Stimulated activated memory B cell treated with anti-CD40 and anti-IgM and Interleukin-4, amounts not matched to agents 10 μg/mL and 1 μg/mL and 100 μg/mL, for 72 hours (primary cell): ENCODE data around the gene AVP.
A peak's percentile ranks its signal among the peaks of the same experiment; 100 is the strongest.
"Not testable (repeated sequence)": the region's sequence is repeated elsewhere in the genome, so short reads cannot be mapped to it uniquely, and the experiment has no call there.

Experiments used
- ATAC-seq: fragments of 150-1000 bp; cut with Tn5 transposase; 2 replicates; pipeline ENCODE4 v1.10.0; 2021
- H3K27ac Mint-ChIP-seq: one replicate; pipeline ENCODE4 v1.8.0; 2022; ENCODE audit warnings: mild to moderate bottlenecking, mixed read lengths
- H3K27me3 Mint-ChIP-seq: one replicate; pipeline ENCODE4 v1.8.0; 2022; ENCODE audit warnings: mixed read lengths
- H3K36me3 Mint-ChIP-seq: one replicate; pipeline ENCODE4 v1.8.0; 2022; ENCODE audit warnings: mixed read lengths
- H3K4me1 Mint-ChIP-seq: one replicate; pipeline ENCODE4 v1.8.0; 2022; ENCODE audit warnings: mixed read lengths
- H3K4me3 Mint-ChIP-seq: one replicate; pipeline ENCODE4 v1.8.0; 2022; ENCODE audit warnings: mild to moderate bottlenecking, moderate library complexity, mixed read lengths
- H3K9me3 Mint-ChIP-seq: one replicate; pipeline ENCODE4 v1.8.0; 2022; ENCODE audit warnings: mixed read lengths

Gene AVP

DNA sequence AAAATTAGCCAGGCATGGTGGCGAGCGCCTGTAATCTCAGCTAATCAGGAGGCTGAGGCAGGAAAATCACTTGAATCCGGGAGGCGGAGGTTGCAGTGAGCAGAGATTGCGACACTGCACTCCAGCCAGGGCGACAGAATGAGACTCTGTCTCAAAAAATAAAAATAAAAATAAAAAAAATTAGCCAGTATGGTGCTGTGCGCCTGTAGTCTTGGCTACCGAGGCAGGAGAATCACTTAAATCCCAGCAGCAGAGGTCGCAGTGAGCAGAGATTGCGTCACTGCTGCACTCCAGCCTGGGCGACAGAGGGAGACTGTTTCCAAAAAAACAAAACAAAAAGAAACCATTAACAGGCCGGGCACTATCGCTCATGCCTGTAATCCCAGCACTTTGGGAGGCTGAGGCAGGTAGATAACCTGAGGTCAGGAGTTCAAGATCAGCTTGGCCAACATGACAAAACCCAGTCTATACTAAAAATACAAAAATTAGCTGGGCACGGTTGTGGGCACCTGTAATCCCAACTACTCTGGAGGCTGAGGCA, 33.4 kb upstream of the AVP start:
- H3K27me3 Mint-ChIP-seq, H3K27ac Mint-ChIP-seq, H3K9me3 Mint-ChIP-seq, H3K4me3 Mint-ChIP-seq, ATAC-seq: not testable (repeated sequence)
- peaks cover 51% of the 10 kb centered on the region for H3K36me3 Mint-ChIP-seq
- H3K4me1 Mint-ChIP-seq, result peaks cover 16% of the 10 kb centered on the region

DNA sequence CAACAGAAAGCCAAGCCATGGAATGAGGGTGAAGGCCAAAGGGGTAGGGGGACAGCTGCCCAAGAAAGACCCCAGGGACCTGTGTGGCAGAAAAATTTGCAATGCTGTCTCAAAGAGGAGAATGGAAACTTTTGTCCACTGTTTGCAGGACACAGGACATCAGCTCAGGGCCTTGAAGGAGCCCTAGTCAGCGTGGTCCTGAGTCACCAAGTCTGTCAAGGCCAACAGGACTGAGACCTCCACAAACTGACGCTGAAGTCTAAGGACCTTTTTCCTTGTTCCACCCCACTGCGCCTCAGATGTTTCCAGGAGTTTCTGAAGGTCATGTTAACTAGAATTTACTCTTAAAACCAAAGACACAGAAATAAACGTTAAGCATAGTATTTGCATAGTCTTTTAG, 31.8 kb upstream of the AVP start:
- no peak for ATAC-seq
- H3K36me3 Mint-ChIP-seq, result peaks cover 50% of the 10 kb centered on the region
- no peaks in the 10 kb centered on the region for H3K27me3 Mint-ChIP-seq
- peaks cover 16% of the 10 kb centered on the region for H3K4me1 Mint-ChIP-seq
- H3K27ac Mint-ChIP-seq, result no peak overlapping the region
- H3K9me3 Mint-ChIP-seq, result no peaks in the 10 kb centered on the region
- H3K4me3 Mint-ChIP-seq, result no peak overlapping the region

DNA sequence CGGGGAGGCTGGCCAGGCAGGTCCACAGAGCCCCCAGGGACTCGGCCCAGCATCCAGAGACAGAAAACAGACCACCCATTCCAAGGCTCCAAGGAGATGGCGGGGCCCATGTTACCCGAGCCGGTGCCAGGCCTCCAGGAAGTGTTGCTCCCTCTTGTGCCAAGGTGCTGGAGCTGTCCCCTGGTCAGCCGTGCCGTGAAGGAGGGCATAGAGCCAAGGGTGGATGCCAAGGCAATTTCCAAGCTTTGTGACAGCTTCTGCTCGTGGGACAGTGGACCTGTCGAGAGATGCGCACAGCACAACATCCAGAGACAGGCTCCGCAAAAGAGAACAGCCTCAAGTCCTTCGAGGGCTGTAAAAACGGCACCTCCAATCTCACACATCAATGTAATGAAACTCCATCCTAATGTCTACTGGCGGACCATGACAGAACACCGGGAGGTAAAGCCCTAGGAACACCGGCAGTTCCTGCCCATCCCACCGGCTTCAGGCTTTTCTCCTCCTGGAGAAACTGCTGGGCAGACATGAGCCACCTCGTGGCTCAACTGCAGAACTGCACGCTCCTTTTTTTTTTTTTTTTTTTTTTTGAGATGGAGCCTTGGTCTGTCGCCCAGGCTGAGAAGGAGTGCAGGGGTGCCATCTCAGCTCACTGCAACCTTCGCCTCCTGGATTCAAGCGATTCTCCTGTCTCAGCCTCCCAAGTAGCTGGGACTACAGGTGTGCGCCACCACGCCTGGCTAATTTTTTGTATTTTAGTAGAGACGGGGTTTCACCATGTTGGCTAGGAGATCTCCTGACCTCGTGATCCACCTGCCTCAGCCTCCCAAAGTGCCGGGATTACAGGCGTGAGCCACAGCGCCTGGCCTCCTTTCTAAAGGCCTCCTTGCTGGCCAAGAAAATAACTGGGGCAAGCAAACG, 30.9 kb upstream of the AVP start:
- H3K27me3 Mint-ChIP-seq, result no peaks in the 10 kb centered on the region
- H3K4me3 Mint-ChIP-seq, result no peak overlapping the region
- H3K9me3 Mint-ChIP-seq, result no peaks in the 10 kb centered on the region
- H3K27ac Mint-ChIP-seq, result no peak overlapping the region
- no peak for ATAC-seq
- peaks cover 50% of the 10 kb centered on the region for H3K36me3 Mint-ChIP-seq
- H3K4me1 Mint-ChIP-seq, result peaks cover 16% of the 10 kb centered on the region

DNA sequence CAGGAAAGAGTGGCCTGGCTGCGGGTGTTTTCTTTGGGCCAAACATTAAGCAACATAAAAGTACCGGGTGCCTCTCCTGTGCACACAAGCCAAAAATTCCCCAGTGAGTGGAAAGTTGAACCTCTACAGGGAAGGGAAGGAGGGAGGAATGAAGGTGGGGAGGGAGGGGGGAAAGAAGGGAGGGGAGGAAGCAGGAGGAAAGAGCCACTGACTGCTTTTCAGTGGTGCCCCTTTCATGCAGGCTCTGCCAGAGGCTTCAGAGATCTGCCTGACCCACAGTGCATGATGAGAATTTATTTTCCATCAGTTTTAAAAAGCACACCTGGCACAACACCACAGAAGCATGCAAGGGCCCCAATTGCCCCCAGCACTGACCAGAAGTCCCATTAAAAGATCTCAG, 27.5 kb upstream of the AVP start:
- no peaks in the 10 kb centered on the region for H3K9me3 Mint-ChIP-seq
- no peaks in the 10 kb centered on the region for H3K27me3 Mint-ChIP-seq
- H3K27ac Mint-ChIP-seq, result no peak overlapping the region
- peaks cover 51% of the 10 kb centered on the region for H3K36me3 Mint-ChIP-seq
- peaks cover 16% of the 10 kb centered on the region for H3K4me1 Mint-ChIP-seq
- ATAC-seq, result no peak
- H3K4me3 Mint-ChIP-seq, result no peak overlapping the region

DNA sequence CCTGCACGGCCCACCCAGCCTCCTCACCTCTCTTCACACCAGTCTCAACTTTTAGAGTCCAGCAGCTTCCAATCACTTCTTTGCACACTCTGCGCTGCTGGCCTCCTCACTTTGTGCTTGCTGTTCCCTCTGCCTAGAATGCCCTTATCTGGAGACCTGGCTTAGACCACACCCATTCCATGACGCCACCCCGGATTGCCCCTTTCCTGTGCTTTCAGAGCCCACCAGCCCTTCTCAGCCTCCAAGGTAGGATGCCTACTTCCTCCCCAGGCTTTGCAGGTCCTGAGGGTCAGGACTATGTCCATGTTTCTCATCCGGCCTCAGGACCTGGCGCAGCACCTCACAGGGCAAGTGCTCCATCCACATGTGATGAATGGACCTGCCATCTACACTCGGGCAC, 27.0 kb upstream of the AVP start:
- Mint-ChIP-seq H3K36me3 (peaks cover 54% of the 10 kb centered on the region), H3K9me3 (no peaks in the 10 kb centered on the region), H3K27ac (no peak overlapping the region), H3K27me3 (no peaks in the 10 kb centered on the region), H3K4me3 (no peak overlapping the region), H3K4me1 (peaks cover 16% of the 10 kb centered on the region)
- no peak for ATAC-seq

DNA sequence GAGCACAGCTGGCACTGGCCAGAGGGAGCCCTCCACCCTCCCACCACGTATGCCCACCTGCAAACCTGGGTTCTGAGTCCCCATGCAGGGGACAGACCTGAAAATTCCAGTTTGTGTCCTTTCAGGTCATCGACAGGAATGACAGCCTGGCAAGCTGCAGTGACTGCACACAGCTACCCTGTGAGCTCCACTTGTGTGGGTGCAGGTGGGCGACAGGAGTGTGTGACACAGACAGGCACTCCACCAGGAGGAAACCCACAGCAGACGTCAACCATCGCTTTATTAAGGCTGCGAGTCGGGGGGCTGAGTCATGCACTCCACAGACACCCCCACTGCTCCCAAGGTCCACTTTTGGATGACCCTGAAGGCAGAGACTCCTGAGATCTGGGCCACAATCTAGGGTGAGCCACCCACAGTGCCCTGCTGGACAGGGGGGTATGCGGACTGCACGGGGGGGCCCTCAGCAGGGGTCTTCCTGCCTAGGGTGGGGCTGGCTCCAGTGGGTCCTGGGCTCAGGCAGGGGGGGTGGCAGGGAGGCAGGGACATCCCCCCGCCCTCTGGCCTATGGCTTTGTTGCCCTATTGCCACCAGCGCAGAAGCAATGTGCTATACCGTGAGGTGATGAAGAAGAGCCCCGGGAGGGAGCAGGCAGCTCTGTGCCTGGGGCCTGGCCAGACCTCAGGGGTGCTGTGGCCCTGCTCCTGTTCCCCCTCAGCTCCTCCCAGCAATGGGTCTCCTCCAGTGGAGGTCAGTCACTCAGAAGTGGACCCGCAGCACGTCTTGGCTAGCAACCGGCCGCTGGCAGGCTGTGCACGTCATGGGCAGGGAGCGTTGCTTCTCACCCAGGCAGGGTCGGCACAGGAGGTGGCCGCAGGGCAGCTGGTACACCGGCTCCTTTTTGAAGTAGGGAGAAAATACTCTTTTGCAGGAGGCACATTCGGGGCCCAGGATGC, 25.1 kb upstream of the AVP start:
- H3K36me3 Mint-ChIP-seq, result peaks cover 49% of the 10 kb centered on the region
- peaks cover 4% of the 10 kb centered on the region for H3K4me1 Mint-ChIP-seq
- no peak overlapping the region for H3K27ac Mint-ChIP-seq
- H3K9me3 Mint-ChIP-seq, result no peaks in the 10 kb centered on the region
- ATAC-seq, result no peak
- no peaks in the 10 kb centered on the region for H3K27me3 Mint-ChIP-seq
- H3K4me3 Mint-ChIP-seq, result no peak overlapping the region

DNA sequence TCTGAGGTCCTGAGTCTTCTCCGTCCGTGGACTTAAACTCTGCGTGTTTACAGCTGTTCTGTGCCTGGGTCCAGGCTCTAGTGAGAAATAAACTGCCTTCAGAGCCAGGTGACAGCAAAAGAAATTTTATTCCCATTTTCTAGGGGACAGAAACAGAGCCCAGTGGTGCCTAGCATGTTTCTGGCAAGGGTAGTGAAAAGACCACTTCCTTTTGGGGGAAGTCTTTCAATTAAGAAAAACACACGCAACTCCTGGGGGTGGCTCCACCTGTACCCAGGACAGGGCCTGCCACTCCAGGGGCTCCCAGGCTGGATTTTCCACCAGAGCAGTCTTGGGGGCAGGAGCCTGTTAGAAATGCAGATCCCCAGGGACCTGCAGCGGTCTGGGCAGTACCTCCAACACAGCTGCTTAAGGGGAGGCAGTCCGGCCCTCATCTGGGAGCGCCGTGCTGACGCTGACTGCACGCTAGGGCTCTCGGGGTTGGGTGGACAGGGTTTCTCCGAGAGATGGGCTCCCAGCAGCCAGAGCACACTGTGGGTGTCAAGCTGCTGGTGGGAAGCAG, 23.0 kb upstream of the AVP start:
- no peaks in the 10 kb centered on the region for H3K27me3 Mint-ChIP-seq
- H3K4me1 Mint-ChIP-seq, result peaks cover 6% of the 10 kb centered on the region
- H3K9me3 Mint-ChIP-seq, result no peaks in the 10 kb centered on the region
- no peak overlapping the region for H3K4me3 Mint-ChIP-seq
- H3K27ac Mint-ChIP-seq, result no peak overlapping the region
- H3K36me3 Mint-ChIP-seq, result peaks cover 32% of the 10 kb centered on the region
- no peak for ATAC-seq

DNA sequence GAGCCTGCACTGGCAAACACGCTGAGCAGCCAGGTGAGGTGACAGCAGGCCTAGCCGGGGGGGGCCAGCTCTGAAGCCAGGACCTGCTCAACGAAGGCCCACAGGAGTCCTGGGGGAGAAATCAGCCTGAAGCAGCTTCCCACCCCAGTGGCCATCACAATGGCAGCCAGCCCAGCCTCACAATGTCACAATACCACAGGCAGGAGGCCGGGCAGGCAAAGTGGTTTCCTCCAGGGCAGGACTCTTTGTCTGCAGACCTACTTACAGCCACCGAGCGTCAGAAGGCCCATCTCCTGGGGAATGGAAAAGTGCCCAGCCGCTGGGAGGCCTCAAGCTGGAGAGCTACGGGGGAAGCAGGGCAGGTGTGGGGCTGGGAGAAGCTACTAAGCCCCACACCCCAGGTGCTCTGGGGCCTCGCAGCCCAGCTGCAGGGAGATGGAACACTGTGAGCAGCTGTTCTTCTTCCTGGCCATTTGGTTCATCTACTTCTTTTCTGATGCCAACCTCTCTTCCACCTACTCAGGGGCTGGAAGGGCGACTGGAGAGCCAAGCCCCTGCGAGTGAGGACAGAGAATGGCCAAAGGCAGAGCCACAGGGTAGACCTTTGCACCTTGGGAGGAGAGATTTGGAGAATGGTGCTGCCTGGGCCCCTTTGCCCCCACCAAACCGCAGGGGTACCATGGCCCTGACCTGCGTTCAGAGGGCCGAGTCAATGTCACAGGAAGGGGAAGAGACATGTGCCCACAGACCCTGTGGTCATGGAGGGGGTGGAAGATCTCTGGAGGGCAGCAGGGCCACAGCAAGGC, 22.3 kb upstream of the AVP start:
- Mint-ChIP-seq H3K9me3 (no peaks in the 10 kb centered on the region), H3K4me3 (no peak overlapping the region), H3K27ac (no peak overlapping the region), H3K27me3 (no peaks in the 10 kb centered on the region), H3K4me1 (peaks cover 12% of the 10 kb centered on the region), H3K36me3 (peaks cover 26% of the 10 kb centered on the region)
- ATAC-seq, result no peak

DNA sequence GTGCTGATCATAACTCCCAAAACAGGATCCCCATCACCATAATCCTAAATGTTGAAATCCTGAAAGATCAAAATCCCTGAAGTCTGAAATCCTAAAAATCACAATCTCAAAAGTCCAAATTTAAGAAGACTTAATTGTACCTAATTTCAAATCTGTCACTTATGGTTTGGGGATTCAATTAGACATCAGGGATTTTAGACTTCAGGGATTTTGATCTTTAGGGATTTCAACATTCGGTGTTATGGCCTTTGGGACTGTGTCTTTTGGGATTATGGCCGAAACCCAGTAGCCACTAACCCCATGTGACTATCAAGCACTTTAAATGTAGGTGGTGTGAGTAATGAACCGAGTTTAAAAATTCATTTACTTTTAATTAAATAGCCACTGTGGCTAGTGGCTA, 21.7 kb upstream of the AVP start:
- Mint-ChIP-seq H3K9me3 (no peaks in the 10 kb centered on the region), H3K4me3 (no peak overlapping the region), H3K27me3 (no peaks in the 10 kb centered on the region), H3K4me1 (peaks cover 16% of the 10 kb centered on the region), H3K27ac (no peak overlapping the region), H3K36me3 (peaks cover 19% of the 10 kb centered on the region)
- no peak for ATAC-seq

DNA sequence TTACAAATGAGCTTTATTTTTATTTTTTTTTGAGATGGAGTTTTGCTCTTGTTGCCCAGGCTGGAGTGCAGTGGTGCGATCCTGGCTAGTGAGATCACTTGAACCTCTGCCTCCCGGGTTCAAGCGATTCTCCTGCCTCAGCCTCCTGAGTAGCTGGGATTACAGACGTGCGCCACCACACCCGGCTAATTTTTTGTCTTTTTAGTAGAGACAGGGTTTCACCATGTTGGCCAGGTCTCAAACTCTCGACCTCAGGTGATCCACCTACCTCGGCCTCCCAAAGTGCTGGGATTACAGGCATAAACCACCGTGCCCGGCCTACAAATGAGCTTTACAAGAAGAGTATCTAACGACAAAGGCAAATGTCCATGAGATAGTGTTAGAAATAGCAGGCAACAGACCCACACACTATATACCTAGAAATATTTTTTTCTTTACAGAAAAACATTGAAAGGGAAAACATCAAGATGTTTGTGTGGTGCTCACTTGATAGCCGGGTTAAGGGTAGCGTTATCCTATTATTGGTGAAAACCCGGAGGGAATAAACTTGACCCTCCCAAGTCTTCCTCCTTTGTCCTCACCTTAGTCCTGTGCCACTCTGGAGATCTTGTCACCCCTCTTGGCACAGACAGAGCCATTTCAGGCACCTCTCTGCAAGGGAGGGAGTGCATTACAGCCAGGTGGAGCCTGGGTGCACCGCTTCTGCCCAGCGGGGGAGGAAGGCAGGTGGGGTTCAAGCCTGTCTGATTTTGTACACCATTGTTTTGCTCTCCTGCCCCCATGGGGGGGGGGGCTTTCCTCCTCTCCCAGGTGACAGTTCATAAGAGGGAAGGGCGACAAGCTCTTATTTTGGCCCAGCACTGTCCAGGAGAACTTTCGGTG, 21.0 kb upstream of the AVP start:
- no peaks in the 10 kb centered on the region for H3K9me3 Mint-ChIP-seq
- H3K27ac Mint-ChIP-seq, result no peak overlapping the region
- H3K27me3 Mint-ChIP-seq, result no peaks in the 10 kb centered on the region
- H3K36me3 Mint-ChIP-seq, result peaks cover 13% of the 10 kb centered on the region
- ATAC-seq, result no peak
- peaks cover 16% of the 10 kb centered on the region for H3K4me1 Mint-ChIP-seq
- no peak overlapping the region for H3K4me3 Mint-ChIP-seq

DNA sequence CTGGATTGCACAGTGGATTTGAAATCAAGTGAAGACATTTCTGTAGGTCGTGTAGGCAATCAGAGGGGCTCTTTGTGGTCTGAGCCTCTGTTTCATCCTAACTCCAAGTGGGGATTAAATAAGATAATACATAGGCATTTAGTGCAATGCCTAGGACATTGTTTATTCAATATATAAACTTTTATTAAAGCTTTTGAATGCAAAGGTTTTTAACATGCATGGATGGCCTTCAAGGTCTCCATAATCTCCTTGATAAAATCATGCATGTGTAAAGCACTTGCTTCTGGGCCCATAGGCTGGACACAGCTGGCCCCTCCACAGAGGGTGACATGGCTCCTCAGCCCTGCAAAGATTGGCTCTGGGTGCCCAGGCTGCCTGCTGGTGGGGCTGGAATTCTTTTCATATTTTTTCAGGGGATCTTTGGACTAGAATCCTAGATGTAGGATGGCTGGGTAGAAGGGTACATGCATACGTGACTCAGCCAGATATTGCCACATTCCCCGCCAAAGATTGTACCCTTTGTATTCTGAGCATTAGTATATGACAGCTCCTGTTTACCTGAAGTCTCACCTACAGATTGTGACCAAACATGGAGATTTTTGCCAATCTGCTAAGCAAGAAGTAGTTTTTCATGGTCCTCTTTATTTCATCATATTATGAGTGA, 19.0 kb upstream of the AVP start:
- H3K27me3 Mint-ChIP-seq, result no peaks in the 10 kb centered on the region
- peaks cover 16% of the 10 kb centered on the region for H3K4me1 Mint-ChIP-seq
- no peak overlapping the region for H3K4me3 Mint-ChIP-seq
- no peak overlapping the region for H3K27ac Mint-ChIP-seq
- no peak for ATAC-seq
- no peaks in the 10 kb centered on the region for H3K9me3 Mint-ChIP-seq
- H3K36me3 Mint-ChIP-seq, result peaks cover 7% of the 10 kb centered on the region

DNA sequence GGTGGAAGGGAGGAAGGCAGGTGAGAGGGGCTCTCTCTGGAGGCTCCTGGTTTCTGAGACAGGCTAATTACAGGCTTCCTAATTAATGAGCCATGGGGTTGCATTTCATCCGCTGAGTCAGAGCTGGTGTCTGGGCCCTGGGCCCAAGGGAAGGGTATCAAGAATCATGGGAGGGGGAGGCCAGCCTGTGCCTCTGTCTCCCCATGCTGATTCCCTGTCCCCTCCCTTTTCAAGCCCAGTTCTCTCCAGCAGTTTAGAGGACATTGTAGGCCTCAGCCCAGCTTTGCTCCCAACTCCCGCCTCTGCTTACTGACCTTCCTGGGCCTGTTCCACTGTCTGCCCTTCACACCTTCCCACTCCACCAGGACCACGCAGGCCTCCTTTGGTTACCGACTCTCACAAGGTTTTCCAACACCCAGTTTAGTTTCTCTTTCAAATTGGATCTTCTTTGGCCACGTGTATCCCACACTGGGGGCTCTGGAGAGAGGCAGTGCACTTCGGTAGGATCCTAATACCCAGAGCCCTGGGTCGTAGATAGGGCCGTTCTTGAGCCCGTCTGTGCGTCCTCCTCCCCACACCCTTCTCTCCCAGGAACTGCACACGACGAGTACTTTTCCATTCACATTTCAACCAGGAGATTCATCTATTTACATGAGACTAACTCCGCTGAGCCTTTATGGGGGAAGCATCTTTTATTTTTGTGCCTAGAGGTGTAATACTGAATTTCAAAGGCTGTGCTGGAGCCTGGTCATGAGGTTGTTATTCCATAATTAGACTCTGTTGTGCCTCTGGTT, 18.2 kb upstream of the AVP start:
- ATAC-seq, result peak; percentile 5
- H3K36me3 Mint-ChIP-seq, result peaks cover 7% of the 10 kb centered on the region
- H3K27me3 Mint-ChIP-seq, result no peaks in the 10 kb centered on the region
- H3K4me3 Mint-ChIP-seq, result no peak overlapping the region
- H3K9me3 Mint-ChIP-seq, result no peaks in the 10 kb centered on the region
- H3K4me1 Mint-ChIP-seq, result peaks cover 16% of the 10 kb centered on the region
- H3K27ac Mint-ChIP-seq, result no peak overlapping the region
